ENCODE results near the gene DHX34. TPM values are rescaled to one million over a fixed set of nuclear protein-coding genes. Genes with fewer than 3 reads are reported as not detected.

The DHX34 gene
- total and polyA plus RNA-seq, 9 of the 15 experiments (the other 6 are each of a cell fraction or from before 2014, with no cell fraction given) = 0.36 to 42.0 (median 15.0) TPM

DNA sequence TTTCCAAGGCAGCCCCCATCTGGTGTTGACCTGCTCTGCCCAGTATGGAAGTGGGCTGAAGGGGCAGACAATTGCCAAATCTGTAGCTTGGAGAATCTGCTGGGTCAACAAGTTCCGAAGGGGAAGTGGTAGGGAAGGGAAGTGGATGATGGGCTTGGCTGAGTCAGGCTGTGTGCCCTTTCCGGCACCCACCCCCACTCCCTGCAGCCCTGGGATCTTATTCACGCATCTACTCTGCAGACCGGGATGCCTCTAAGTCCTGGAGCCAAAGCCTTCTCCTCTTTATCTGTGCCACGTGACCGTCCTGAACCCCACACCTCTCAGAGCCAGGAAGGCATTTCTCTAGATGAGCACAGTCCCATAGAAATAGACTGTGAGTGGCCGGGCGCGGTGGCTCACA is 24.6 kb upstream of the DHX34 start (continued):
- TF ChIP-seq, protein P1, sequence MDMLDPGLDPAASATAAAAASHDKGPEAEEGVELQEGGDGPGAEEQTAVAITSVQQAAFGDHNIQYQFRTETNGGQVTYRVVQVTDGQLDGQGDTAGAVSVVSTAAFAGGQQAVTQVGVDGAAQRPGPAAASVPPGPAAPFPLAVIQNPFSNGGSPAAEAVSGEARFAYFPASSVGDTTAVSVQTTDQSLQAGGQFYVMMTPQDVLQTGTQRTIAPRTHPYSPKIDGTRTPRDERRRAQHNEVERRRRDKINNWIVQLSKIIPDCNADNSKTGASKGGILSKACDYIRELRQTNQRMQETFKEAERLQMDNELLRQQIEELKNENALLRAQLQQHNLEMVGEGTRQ (CRISPR knock-in tag; IDR thresholded peaks at IDR 0.05) = peak; percentile 81
- TF ChIP-seq U2AF2 (optimal IDR thresholded peaks at IDR 0.05; ENCODE audit: low read depth, low read length) (no peak), REST (IDR thresholded peaks at IDR 0.05; ENCODE audit: borderline replicate concordance) (0 out of 2 replicates have a peak, but pooled peaks have one; percentile 10), REST (CRISPR knock-in tag; IDR thresholded peaks at IDR 0.05; ENCODE audit: low read depth) (no peak), ARID4B (CRISPR knock-in tag; IDR thresholded peaks at IDR 0.05) (no peak), SMARCA4 (IDR thresholded peaks at IDR 0.05) (no peak), ZNF316 (IDR thresholded peaks at IDR 0.05) (0 out of 2 replicates have a peak, but pooled peaks have one; percentile 19), ZNF583 (CRISPR knock-in tag; IDR thresholded peaks at IDR 0.05) (no peak), RBBP5 (IDR thresholded peaks at IDR 0.05; ENCODE audit: borderline replicate concordance, insufficient read depth, low read length, poor library complexity, severe bottlenecking) (no peak), E2F1 (CRISPR knock-in tag; IDR thresholded peaks at IDR 0.05) (no peak), ZNF431 (CRISPR knock-in tag; IDR thresholded peaks at IDR 0.05) (no peak), BDP1 (IDR thresholded peaks at IDR 0.05; ENCODE audit: insufficient read depth, insufficient read length) (no peak), ZSCAN29 (IDR thresholded peaks at IDR 0.05) (no peak)
- TF ChIP-seq, protein P2, sequence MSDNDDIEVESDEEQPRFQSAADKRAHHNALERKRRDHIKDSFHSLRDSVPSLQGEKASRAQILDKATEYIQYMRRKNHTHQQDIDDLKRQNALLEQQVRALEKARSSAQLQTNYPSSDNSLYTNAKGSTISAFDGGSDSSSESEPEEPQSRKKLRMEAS (CRISPR knock-in tag; IDR thresholded peaks at IDR 0.05) = peak; percentile 47; the same call in 1 of the 2 replicates
